ENCODE results near the gene TRIO. TPM values are rescaled to one million over a fixed set of nuclear protein-coding genes. Genes with fewer than 3 reads are reported as not detected.

Gene TRIO
- total and polyA plus RNA-seq, 10 of the 15 experiments (the other 5 are each of a cell fraction or from before 2014, with no cell fraction given), result 5.1 to 96.4 (median 44.6) TPM

GRCh38 chr5:14101922-14102321, 41.2 kb upstream of the TRIO start:
- in situ Hi-C loops (cut with MboI), result no loop called here
- no peaks in the 10 kb centered on the region for H4K20me1 ChIP-seq (ENCODE audit: control insufficient read depth, insufficient read depth)
- peaks cover 2% of the 10 kb centered on the region; the same call in 2 of the 3 replicates for H3K9me3 ChIP-seq (replicated peaks; ENCODE audit: control insufficient read depth, insufficient read depth, low read length)
- no peak overlapping the region for H2AFZ ChIP-seq (ENCODE audit: control insufficient read depth, low read depth, low read length)
- H3K27ac ChIP-seq (ENCODE audit: control insufficient read depth, insufficient read depth), result no peak overlapping the region
- H3K4me2 ChIP-seq (ENCODE audit: control insufficient read depth, insufficient read depth), result no peak overlapping the region
- no peak overlapping the region for H3K9ac ChIP-seq (ENCODE audit: control insufficient read depth, insufficient read depth, low read length)
- ChIA-PET CTCF (interaction anchor here (0.6 to 1.3 kb wide), 4 partner anchors 12 to 744 kb away, joined by 3 to 5 read pairs (median 3); no protein-coding TSS in a partner anchor), SMC1A (ENCODE audit: uncharacterized antibody, unreplicated experiment) (interaction anchor here (0.6 to 1.1 kb wide), 2 partner anchors 166 to 489 kb away, joined by 3 to 5 read pairs; no protein-coding TSS in a partner anchor), RAD21 (ENCODE audit: unreplicated experiment) (no interaction called here), POLR2A (no interaction called here)
- TF ChIP-seq SRF (IDR thresholded peaks at IDR 0.05; ENCODE audit: low read depth in 2 of 2, low read length in 2 of 2) (no peak), NRF1 (conservative IDR thresholded peaks at IDR 0.05; ENCODE audit: low read depth, low read length) (no peak), KLF5 (IDR thresholded peaks at IDR 0.05; ENCODE audit: partially characterized antibody) (no peak), CHD4 (IDR thresholded peaks at IDR 0.05) (no peak), PML (IDR thresholded peaks at IDR 0.05; ENCODE audit: low read length) (no peak), E4F1 (IDR thresholded peaks at IDR 0.05; ENCODE audit: borderline replicate concordance, partially characterized antibody) (no peak), POU2F2 (IDR thresholded peaks at IDR 0.05; ENCODE audit: borderline replicate concordance, low read depth, low read length) (no peak), ZSCAN29 (IDR thresholded peaks at IDR 0.05) (no peak), KAT2A (conservative IDR thresholded peaks at IDR 0.05; ENCODE audit: control insufficient read depth, low read depth, low read length) (no peak), HDAC6 (IDR thresholded peaks at IDR 0.05; ENCODE audit: unreplicated experiment) (no peak), RFX5 (IDR thresholded peaks at IDR 0.05; ENCODE audit: low read depth, low read length) (no peak), ZBED1 (IDR thresholded peaks at IDR 0.05; ENCODE audit: borderline replicate concordance) (no peak)
- TF ChIP-seq, protein P1, sequence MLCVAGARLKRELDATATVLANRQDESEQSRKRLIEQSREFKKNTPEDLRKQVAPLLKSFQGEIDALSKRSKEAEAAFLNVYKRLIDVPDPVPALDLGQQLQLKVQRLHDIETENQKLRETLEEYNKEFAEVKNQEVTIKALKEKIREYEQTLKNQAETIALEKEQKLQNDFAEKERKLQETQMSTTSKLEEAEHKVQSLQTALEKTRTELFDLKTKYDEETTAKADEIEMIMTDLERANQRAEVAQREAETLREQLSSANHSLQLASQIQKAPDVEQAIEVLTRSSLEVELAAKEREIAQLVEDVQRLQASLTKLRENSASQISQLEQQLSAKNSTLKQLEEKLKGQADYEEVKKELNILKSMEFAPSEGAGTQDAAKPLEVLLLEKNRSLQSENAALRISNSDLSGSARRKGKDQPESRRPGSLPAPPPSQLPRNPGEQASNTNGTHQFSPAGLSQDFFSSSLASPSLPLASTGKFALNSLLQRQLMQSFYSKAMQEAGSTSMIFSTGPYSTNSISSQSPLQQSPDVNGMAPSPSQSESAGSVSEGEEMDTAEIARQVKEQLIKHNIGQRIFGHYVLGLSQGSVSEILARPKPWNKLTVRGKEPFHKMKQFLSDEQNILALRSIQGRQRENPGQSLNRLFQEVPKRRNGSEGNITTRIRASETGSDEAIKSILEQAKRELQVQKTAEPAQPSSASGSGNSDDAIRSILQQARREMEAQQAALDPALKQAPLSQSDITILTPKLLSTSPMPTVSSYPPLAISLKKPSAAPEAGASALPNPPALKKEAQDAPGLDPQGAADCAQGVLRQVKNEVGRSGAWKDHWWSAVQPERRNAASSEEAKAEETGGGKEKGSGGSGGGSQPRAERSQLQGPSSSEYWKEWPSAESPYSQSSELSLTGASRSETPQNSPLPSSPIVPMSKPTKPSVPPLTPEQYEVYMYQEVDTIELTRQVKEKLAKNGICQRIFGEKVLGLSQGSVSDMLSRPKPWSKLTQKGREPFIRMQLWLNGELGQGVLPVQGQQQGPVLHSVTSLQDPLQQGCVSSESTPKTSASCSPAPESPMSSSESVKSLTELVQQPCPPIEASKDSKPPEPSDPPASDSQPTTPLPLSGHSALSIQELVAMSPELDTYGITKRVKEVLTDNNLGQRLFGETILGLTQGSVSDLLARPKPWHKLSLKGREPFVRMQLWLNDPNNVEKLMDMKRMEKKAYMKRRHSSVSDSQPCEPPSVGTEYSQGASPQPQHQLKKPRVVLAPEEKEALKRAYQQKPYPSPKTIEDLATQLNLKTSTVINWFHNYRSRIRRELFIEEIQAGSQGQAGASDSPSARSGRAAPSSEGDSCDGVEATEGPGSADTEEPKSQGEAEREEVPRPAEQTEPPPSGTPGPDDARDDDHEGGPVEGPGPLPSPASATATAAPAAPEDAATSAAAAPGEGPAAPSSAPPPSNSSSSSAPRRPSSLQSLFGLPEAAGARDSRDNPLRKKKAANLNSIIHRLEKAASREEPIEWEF (IDR thresholded peaks at IDR 0.05; ENCODE audit: insufficient replicate concordance, low read depth, low read length), result no peak
- FAIRE-seq, result no peak
- no peak overlapping the region for H3K4me3 ChIP-seq
- ATAC-seq, result no peak
- intact Hi-C loops (cut with micrococcal nuclease; ENCODE audit: unreplicated experiment), result no loop called here
- no peaks in the 10 kb centered on the region for H3K27me3 ChIP-seq (replicated peaks in 1 of 2; ENCODE audit: control insufficient read depth in 2 of 2, insufficient read depth in 2 of 2, low read length in 1 of 2)
- H3K4me1 ChIP-seq (ENCODE audit: control insufficient read depth, insufficient read depth, low read length), result peaks cover 9% of the 10 kb centered on the region
- no peak for DNase-seq (ENCODE audit: low read depth, low spot score)
- H3K36me3 ChIP-seq (ENCODE audit: control insufficient read depth in 2 of 2, insufficient read depth in 2 of 2, low read length in 1 of 2), result no peaks in the 10 kb centered on the region
- WGBS (ENCODE audit: insufficient coverage, insufficient replicate concordance, low lambda C conversion rate, missing lambda C conversion rate), result 100% methylated on average over 2 of the region's 2 CpGs
- H3K79me2 ChIP-seq (ENCODE audit: control insufficient read depth, insufficient read depth, low read length), result no peaks in the 10 kb centered on the region
- no TSS peak for BruUV-seq (replicated peaks)
